NB4 (cell line): ENCODE results near the gene ZFAND3.

Experiments
- MYC ChIP-seq: IDR thresholded peaks from 2 replicates; pipeline ENCODE4 v1.6.1; 2011; ENCODE audit warnings: low read depth, low read length
- POLR2A ChIP-seq: IDR thresholded peaks from 2 replicates; pipeline ENCODE4 v1.6.1; 2011; ENCODE audit warnings: mild to moderate bottlenecking; ENCODE audit not compliant: insufficient read length; ENCODE audit errors: extremely low read depth
- TF ChIP-seq, protein P1 (sequence below): IDR thresholded peaks from one replicate; pipeline ENCODE4 v1.5.1; 2012; ENCODE audit warnings: low read depth, low read length

DNA sequence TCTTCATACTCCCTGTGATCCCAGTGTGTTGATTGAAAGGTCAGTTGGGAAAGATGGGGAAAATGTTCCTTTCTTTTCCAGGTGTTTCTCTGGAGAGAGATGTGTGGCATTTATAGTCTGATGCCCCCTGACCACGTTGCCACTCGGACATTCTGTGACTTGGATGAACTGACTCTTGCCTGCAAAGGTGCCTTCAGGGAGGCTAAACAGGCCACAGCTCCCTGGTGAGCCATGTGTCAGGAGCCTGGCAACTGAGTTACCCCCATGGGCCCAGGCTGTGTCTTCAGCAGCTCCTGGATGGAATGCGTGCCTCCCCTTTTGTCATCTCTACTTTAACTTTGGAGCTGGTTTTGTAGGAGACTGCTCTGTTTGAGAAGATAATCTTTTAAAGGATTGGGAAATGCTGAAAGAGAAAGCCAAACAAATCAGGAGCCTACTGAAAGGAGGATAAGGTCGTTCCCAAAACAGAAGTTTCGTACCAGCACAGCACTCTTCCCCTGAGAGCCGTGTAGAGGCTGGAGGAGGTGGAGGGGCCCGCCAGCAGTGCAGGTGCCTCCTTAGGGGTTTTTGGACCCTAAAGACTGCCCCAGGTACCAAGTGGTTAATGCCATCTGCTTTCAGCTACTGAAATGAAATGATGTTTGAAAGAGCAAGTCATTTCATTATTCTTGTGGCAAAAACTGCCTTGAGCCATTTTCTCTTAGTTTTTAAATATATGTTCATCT, 322.8 kb downstream of the ZFAND3 start:
- TF ChIP-seq, protein P1, sequence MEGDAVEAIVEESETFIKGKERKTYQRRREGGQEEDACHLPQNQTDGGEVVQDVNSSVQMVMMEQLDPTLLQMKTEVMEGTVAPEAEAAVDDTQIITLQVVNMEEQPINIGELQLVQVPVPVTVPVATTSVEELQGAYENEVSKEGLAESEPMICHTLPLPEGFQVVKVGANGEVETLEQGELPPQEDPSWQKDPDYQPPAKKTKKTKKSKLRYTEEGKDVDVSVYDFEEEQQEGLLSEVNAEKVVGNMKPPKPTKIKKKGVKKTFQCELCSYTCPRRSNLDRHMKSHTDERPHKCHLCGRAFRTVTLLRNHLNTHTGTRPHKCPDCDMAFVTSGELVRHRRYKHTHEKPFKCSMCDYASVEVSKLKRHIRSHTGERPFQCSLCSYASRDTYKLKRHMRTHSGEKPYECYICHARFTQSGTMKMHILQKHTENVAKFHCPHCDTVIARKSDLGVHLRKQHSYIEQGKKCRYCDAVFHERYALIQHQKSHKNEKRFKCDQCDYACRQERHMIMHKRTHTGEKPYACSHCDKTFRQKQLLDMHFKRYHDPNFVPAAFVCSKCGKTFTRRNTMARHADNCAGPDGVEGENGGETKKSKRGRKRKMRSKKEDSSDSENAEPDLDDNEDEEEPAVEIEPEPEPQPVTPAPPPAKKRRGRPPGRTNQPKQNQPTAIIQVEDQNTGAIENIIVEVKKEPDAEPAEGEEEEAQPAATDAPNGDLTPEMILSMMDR: no peak
- TF ChIP-seq MYC: no peak
- TF ChIP-seq POLR2A: no peak
